Upper lobe of right lung (tissue), 1 donor: ENCODE measurements around the gene CCDC88C. TPM values are rescaled to one million over a fixed set of nuclear protein-coding genes. Genes with fewer than 3 reads are reported as not detected.

Experiments
- ATAC-seq: fragments of 200-7000 bp; cut with Tn5 transposase; one replicate; pipeline ENCODE4 v1.9.1; 2020; ENCODE audit warnings: mild to moderate bottlenecking, moderate library complexity
- DNase-seq: peaks from one replicate; pipeline ENCODE4 v3.0.0-alpha.2; 2020
- H3K27ac ChIP-seq: fragments of 200-600 bp; one replicate; pipeline ENCODE4 v1.8.0; 2022
- H3K27me3 ChIP-seq: fragments of 200-600 bp; one replicate; pipeline ENCODE4 v1.8.0; 2022; ENCODE audit warnings: mild to moderate bottlenecking
- H3K36me3 ChIP-seq: fragments of 200-600 bp; one replicate; pipeline ENCODE4 v1.8.0; 2022
- H3K4me1 ChIP-seq: fragments of 200-600 bp; one replicate; pipeline ENCODE4 v1.8.0; 2022
- H3K4me3 ChIP-seq: fragments of 200-600 bp; one replicate; pipeline ENCODE4 v1.8.0; 2022; ENCODE audit warnings: mild to moderate bottlenecking
- H3K9me3 ChIP-seq: fragments of 200-600 bp; one replicate; pipeline ENCODE4 v1.8.0; 2022
- intact Hi-C: fragments of 100-400 bp; cut with DNase I; formaldehyde crosslinking; loops from one replicate; pipeline ENCODE4 v1.11.0; 2022
- total RNA-seq: library from RNA; stranded (reverse); fragmentation: NEBNext Ultra II Directional; extraction: Animal tissue kit (Norgen Biotek cat#: 25700); gene quantifications from one replicate; pipeline ENCODE4 v1.2.1, GENCODE V29; 2021
- TF ChIP-seq, protein P1 (sequence below): fragments of 200-600 bp; IDR thresholded peaks from one replicate; pipeline ENCODE4 v1.8.0; 2022; ENCODE audit warnings: antibody characterized with exemption
- donor health status: DM: no; HTN: yes; CAD: no; lungs with severe emphysema.

The CCDC88C gene
- total RNA-seq, 1 donor from 2014 or later = 34.1 TPM

DNA sequence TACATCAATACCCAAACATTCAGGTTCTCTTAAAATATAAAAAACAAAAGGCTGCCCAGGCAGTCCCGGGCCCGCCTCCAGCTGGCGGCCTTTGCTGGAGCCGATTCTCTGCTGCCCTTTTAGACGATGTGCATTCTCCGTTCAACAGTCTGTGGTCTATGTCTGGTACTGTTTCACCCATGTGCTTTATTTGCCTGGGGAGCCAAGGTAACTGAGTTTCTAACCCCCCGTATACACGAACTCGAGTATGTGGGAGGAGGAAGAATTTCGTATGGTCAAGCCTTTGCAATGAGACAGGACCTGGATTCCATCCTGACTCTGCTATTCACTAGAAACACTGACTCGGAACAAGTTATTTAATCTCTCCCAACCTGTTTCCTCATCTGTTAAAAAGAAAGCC lies 119.0 kb downstream of the CCDC88C start:
- Histone ChIP-seq H3K4me1 (no peaks in the 10 kb centered on the region), H3K9me3 (no peaks in the 10 kb centered on the region), H3K27ac (no peak overlapping the region), H3K4me3 (no peak overlapping the region), H3K36me3 (peaks cover 65% of the 10 kb centered on the region), H3K27me3 (no peaks in the 10 kb centered on the region)
- DNase-seq (no peak), ATAC-seq (no peak)
- intact Hi-C loops = no loop called here
- TF ChIP-seq, protein P1, sequence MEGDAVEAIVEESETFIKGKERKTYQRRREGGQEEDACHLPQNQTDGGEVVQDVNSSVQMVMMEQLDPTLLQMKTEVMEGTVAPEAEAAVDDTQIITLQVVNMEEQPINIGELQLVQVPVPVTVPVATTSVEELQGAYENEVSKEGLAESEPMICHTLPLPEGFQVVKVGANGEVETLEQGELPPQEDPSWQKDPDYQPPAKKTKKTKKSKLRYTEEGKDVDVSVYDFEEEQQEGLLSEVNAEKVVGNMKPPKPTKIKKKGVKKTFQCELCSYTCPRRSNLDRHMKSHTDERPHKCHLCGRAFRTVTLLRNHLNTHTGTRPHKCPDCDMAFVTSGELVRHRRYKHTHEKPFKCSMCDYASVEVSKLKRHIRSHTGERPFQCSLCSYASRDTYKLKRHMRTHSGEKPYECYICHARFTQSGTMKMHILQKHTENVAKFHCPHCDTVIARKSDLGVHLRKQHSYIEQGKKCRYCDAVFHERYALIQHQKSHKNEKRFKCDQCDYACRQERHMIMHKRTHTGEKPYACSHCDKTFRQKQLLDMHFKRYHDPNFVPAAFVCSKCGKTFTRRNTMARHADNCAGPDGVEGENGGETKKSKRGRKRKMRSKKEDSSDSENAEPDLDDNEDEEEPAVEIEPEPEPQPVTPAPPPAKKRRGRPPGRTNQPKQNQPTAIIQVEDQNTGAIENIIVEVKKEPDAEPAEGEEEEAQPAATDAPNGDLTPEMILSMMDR = no peak

DNA sequence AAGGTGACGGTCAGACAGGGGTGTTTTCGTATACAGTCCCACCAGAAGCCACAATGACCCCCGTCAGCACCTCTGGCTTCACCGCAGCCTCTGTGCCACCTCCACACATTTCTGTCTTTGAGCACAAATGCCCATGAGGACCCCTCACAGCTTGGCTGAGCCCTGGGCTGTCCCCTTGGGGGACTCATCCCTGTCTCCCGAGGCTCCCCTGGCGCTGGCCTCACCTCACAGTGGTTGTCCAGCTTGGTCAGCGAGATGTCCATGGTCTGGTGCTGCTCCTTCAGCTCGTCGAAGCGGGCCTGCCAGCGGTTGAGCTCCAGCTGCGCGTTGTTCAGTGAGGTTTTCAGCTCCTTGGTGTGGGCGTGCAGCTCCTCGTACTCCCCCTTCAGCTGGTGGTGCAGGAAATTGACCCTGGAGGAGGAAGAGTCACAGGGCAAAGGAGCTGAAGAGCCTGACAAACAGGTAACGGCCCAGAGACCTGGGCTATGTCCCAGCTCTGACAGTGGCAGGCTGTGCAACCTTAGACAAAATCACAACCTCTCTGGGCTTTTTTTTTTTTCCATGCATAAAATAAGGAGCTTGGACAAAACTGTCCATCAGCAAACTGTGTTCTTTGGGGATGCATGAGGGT lies 120.4 kb downstream of the CCDC88C start:
- Histone ChIP-seq H3K36me3 (peaks cover 63% of the 10 kb centered on the region), H3K4me1 (no peaks in the 10 kb centered on the region), H3K27me3 (no peaks in the 10 kb centered on the region), H3K4me3 (no peak overlapping the region), H3K27ac (no peak overlapping the region), H3K9me3 (no peaks in the 10 kb centered on the region)
- DNase-seq (no peak), ATAC-seq (no peak)
- TF ChIP-seq, protein P1 = no peak
- intact Hi-C loops = no loop called here

DNA sequence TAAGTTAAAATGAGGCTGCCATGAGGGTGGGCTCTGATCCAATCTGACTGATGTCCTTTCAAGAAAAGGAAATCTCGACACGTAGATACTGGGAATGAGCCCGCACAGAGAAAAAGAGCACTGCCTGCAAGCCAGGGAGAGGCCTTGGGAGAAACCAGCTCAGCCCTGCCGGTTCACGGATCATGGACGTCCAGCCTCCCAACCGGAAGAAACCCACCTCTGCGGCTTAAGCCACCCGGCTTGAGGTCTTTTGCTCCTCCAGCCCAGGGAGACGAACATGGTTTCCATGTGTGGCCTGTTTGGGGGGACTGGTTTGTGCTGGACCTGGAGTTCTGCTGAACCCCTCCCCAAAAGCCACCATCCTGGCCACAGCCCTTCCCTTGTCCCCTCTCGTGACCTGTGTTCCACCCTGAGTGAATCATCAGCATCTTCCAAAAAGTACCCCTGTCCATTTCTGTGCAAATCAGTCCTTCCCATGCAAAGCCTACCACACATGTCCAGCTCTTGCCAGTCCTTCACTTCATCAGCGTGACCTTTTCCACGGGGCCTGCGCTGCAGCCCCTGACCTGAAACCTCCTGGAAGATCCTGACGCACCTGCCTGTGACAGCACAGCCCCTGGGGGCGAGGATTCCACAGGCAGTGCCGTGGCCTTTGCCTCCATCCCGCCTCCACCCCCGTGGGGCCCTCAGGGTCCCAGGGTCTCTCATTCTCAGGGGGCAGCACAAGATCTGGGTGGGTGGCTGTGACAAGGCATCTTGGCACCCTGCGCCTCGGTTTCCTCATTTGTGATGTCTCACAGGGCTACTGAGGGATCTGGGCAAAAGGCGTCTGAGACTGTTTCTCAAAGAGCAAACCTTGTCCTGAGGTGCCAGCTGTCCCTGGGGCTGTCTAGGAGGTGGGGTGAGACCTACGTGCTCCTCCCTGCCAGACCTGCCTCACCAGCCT lies 121.5 kb downstream of the CCDC88C start:
- Histone ChIP-seq H3K4me3 (no peak overlapping the region), H3K27ac (no peak overlapping the region), H3K36me3 (peaks cover 60% of the 10 kb centered on the region), H3K9me3 (no peaks in the 10 kb centered on the region), H3K27me3 (no peaks in the 10 kb centered on the region), H3K4me1 (no peaks in the 10 kb centered on the region)
- TF ChIP-seq, protein P1 = no peak
- intact Hi-C loops = no loop called here
- DNase-seq (no peak), ATAC-seq (no peak)

DNA sequence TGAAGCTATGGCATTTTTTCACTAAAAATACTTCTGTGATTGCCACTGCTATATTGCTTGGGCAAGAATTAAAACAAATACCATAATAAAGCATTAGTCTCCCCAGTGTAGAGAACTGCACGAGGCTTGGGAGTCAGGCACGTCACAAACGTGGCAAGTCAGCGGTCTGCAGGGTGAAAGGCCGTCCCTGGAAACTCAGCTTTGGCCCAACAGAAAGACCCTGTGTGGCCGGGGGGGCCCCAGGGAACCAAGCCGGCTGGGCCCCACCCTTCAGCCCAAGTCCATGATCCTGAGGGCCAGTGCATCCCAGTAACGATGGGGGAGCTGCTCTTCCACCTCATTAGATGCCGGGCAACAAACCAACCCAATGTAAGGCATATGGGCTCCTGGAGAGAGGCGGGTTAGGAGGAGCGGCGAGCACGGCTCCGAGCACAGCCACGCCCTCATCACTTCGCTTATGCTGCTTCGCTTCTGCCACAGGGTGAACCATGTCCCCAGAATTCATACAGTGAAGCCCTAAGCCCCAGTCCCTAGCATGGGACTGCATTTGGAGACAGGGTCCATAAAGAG lies 122.3 kb downstream of the CCDC88C start:
- no peaks in the 10 kb centered on the region for H3K27me3 ChIP-seq
- H3K36me3 ChIP-seq = peaks cover 62% of the 10 kb centered on the region
- intact Hi-C loops = no loop called here
- H3K27ac ChIP-seq = no peak overlapping the region
- no peaks in the 10 kb centered on the region for H3K4me1 ChIP-seq
- H3K9me3 ChIP-seq = no peaks in the 10 kb centered on the region
- no peak overlapping the region for H3K4me3 ChIP-seq
- no peak for ATAC-seq
- DNase-seq = no peak
- TF ChIP-seq, protein P1 = no peak

DNA sequence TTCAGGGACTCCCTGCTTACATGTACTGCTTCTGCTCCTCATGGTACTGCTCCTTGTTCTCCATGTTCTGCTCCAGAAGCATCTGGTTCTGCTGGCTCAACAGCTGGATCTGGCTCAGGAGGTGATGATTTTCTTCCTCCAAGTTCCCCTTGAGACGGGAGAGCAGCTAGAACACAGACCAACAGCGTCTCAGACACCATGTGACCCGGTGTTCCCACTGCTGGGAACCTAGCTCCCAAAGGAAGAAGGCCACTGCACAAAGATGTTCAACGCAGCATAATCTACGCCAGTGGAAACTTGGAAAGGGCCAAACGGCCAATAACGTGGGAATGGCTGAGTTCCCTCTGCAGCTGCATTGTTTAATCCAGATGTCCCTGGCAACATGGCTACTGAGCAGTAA lies 123.5 kb downstream of the CCDC88C start:
- Histone ChIP-seq H3K36me3 (peaks cover 63% of the 10 kb centered on the region), H3K9me3 (no peaks in the 10 kb centered on the region), H3K4me1 (no peaks in the 10 kb centered on the region), H3K27me3 (no peaks in the 10 kb centered on the region), H3K4me3 (no peak overlapping the region), H3K27ac (no peak overlapping the region)
- TF ChIP-seq, protein P1 = no peak
- no peak for ATAC-seq
- intact Hi-C loops = no loop called here
- DNase-seq = no peak
